Endothelial cell of umbilical vein (primary cell): ENCODE data around the gene GRM4. TPM values are rescaled to one million over a fixed set of nuclear protein-coding genes. Genes with fewer than 3 reads are reported as not detected.

Source experiments
- BruUV-seq: library from RNA; stranded (reverse); fragments of 400-500 nt; replicated peaks from 2 replicates; lab custom pipeline; 2021; lab: Mats Ljungman, UMichigan
- CTCF ChIA-PET: fragments of 300-600, 350-600 bp; sonication (Branson Sonifier 250); formaldehyde crosslinking; loops from one replicate; lab custom pipeline; 2021; ENCODE audit warnings: antibody characterized with exemption, inconsistent platforms; lab: Charles Lee
- POLR2A ChIA-PET: fragments of 300-600, 350-600 bp; sonication (Branson Sonifier 250); formaldehyde crosslinking; loops from one replicate; lab custom pipeline; 2021; ENCODE audit warnings: antibody characterized with exemption, inconsistent platforms; lab: Charles Lee
- DNase-seq: peaks from one replicate; pipeline ENCODE4 v3.0.0-alpha.2; 2011; ENCODE audit warnings: low read depth, low spot score
- FAIRE-seq: peaks from 2 replicates; lab custom pipeline; 2011; peaks lifted over from hg19 to GRCh38; lab: Jason Lieb, UNC
- H2AFZ ChIP-seq: 2 replicates; pipeline ENCODE4 v1.6.0; 2012; ENCODE audit warnings: low read depth, low read length, control low read depth, inconsistent platforms
- H3K27ac ChIP-seq: 2 replicates; pipeline ENCODE4 v1.5.1; 2011; ENCODE audit warnings: low read depth, mild to moderate bottlenecking, control low read depth, low read length, moderate library complexity; ENCODE audit not compliant: insufficient read depth
- H3K27me3 ChIP-seq, 2 experiments: 2 replicates each; pipeline versions ENCODE4 v1.6.0 to v1.6.1; 2011; ENCODE audit warnings: low read length in 2 of 2, mixed read lengths in 1 of 2; ENCODE audit not compliant: control insufficient read depth in 2 of 2, insufficient read depth in 2 of 2
- H3K36me3 ChIP-seq, 2 experiments: 2 replicates in 1 of 2; 3 replicates in 1 of 2; pipeline ENCODE4 v1.5.1; 2011; ENCODE audit warnings: low read length in 2 of 2, mild to moderate bottlenecking in 1 of 2, moderate library complexity in 1 of 2; ENCODE audit not compliant: control insufficient read depth in 2 of 2, insufficient read depth in 2 of 2; ENCODE audit errors: extremely low read depth in 1 of 2
- H3K4me1 ChIP-seq: 3 replicates; pipeline ENCODE4 v1.5.1; 2011; ENCODE audit warnings: mild to moderate bottlenecking, low read length; ENCODE audit not compliant: control insufficient read depth, insufficient read depth; ENCODE audit errors: extremely low read depth
- H3K4me2 ChIP-seq: 2 replicates; pipeline ENCODE4 v1.6.1; 2011; ENCODE audit warnings: low read length, control low read depth, mixed read lengths; ENCODE audit not compliant: insufficient read depth
- H3K4me3 ChIP-seq, 3 experiments: fragments of 200-600 bp in 1 of 3; sonication (generic), shearing (Covaris generic) in 1 of 3; replicated peaks in 1 of 3; 2 replicates each; pipeline ENCODE4 v1.5.1; 2011 to 2016; ENCODE audit warnings: control low read depth in 3 of 3, low read length in 3 of 3, mild to moderate bottlenecking in 2 of 3, inconsistent platforms in 1 of 3, low read depth in 1 of 3, moderate library complexity in 1 of 3; ENCODE audit not compliant: insufficient read depth in 1 of 3
- H3K79me2 ChIP-seq: 2 replicates; pipeline ENCODE4 v1.6.0; 2012; ENCODE audit warnings: low read length, inconsistent platforms; ENCODE audit not compliant: control insufficient read depth, insufficient read depth
- H3K9ac ChIP-seq: replicated peaks from 2 replicates; pipeline ENCODE3; 2011; ENCODE audit warnings: low read length, control low read depth; ENCODE audit not compliant: insufficient read depth; ENCODE audit errors: extremely low read depth
- H3K9me1 ChIP-seq: replicated peaks from 3 replicates; pipeline ENCODE4 v1.6.0; 2011; ENCODE audit warnings: mild to moderate bottlenecking, low read length; ENCODE audit not compliant: control insufficient read depth, insufficient read depth; ENCODE audit errors: extremely low read depth
- H3K9me3 ChIP-seq: replicated peaks from 2 replicates; pipeline ENCODE4 v1.5.1; 2012; ENCODE audit warnings: low read length, inconsistent platforms; ENCODE audit not compliant: control insufficient read depth, insufficient read depth
- H4K20me1 ChIP-seq: replicated peaks from 2 replicates; pipeline ENCODE3; 2011; ENCODE audit warnings: mild to moderate bottlenecking, low read length; ENCODE audit not compliant: control insufficient read depth, insufficient read depth; ENCODE audit errors: extremely low read depth
- CTCF ChIP-seq, 2 donors: IDR thresholded peaks; 1 replicate in 1 of 2; 2 replicates in 1 of 2; pipeline ENCODE4 v1.5.1; 2011; ENCODE audit warnings: low read length in 2 of 2, mild to moderate bottlenecking in 2 of 2, moderate library complexity in 2 of 2, control low read depth in 1 of 2, inconsistent platforms in 1 of 2, low read depth in 1 of 2; ENCODE audit not compliant: insufficient read depth in 1 of 2; ENCODE audit errors: extremely low read depth in 1 of 2
- EZH2 ChIP-seq: IDR thresholded peaks from 2 replicates; pipeline ENCODE4 v1.6.1; 2012; ENCODE audit warnings: borderline replicate concordance, low read depth, mild to moderate bottlenecking, moderate library complexity, low read length, inconsistent platforms; ENCODE audit not compliant: severe bottlenecking
- FOS ChIP-seq: IDR thresholded peaks from 2 replicates; pipeline ENCODE4 v1.6.1; 2011; ENCODE audit warnings: mild to moderate bottlenecking, low read length, moderate library complexity, borderline replicate concordance; ENCODE audit not compliant: insufficient read depth
- GATA2 ChIP-seq: IDR thresholded peaks from 2 replicates; pipeline ENCODE4 v1.7.0; 2011; ENCODE audit warnings: low read depth, mild to moderate bottlenecking, moderate library complexity, mixed read lengths, low read length; ENCODE audit not compliant: insufficient read length, insufficient read depth
- JUN ChIP-seq: IDR thresholded peaks from 2 replicates; pipeline ENCODE4 v1.6.1; 2011; ENCODE audit warnings: borderline replicate concordance, low read depth; ENCODE audit not compliant: insufficient read length, insufficient read depth
- MAX ChIP-seq: IDR thresholded peaks from 2 replicates; pipeline ENCODE4 v1.6.1; 2011; ENCODE audit not compliant: insufficient read depth, insufficient read length
- MYC ChIP-seq: IDR thresholded peaks from one replicate; pipeline ENCODE4 v1.6.1; 2011; ENCODE audit warnings: mild to moderate bottlenecking, low read depth, low read length
- POLR2A ChIP-seq: IDR thresholded peaks from 2 replicates; pipeline ENCODE4 v1.6.1; 2012; ENCODE audit warnings: low read depth, mild to moderate bottlenecking, control low read depth, low read length
- POLR2AphosphoS5 ChIP-seq: IDR thresholded peaks from 2 replicates; pipeline ENCODE4 v1.6.1; 2012; ENCODE audit warnings: low read depth, mild to moderate bottlenecking, control low read depth, low read length, moderate library complexity; ENCODE audit not compliant: insufficient read depth
- dilution Hi-C: fragments of 300-500 bp; cut with MboI; formaldehyde crosslinking; loops from one replicate; pipeline ENCODE4 v1.15.0; 2019; ENCODE audit warnings: low sequenced_read_pairs; ENCODE audit not compliant: extremely low pct_ligation_motif_present
- intact Hi-C: fragments of 100-400 bp; cut with micrococcal nuclease; formaldehyde crosslinking; loops from one replicate; pipeline ENCODE4 v1.10.0; 2022
- polyA plus RNA-seq, 4 experiments: library from polyadenylated mRNA; depleted of rRNA in 3 of 4; stranded (reverse) in 3 of 4; unstranded in 1 of 4; fragments of >200 nt; gene quantifications; 2 replicates each; pipeline versions ENCODE4 v1.2.1 to v1.2.3, GENCODE V29; 2011 to 2012; ENCODE audit warnings: missing spikeins in 1 of 4
- total RNA-seq: library from RNA; stranded (reverse); gene quantifications from 2 replicates; pipeline ENCODE4 v1.2.3, GENCODE V29; 2021

GRM4 gene
- total and polyA plus RNA-seq, 2 donors (not counting 3 experiments of a cell fraction or from before 2014, with no cell fraction given): 0.03 TPM; not detected in 1

GRCh38 chr6:34070315-34071135 lies 75.4 kb downstream of the GRM4 start:
- FAIRE-seq: no peak
- dilution Hi-C loops (no loop called here), intact Hi-C loops (no loop called here)

More at GRCh38 chr6:34070315-34071135, 75.4 kb downstream of the GRM4 start:
- Histone ChIP-seq H3K36me3 (no peaks in the 10 kb centered on the region), H4K20me1 (no peaks in the 10 kb centered on the region), H3K27me3 (no peaks in the 10 kb centered on the region), H3K4me3 (no peak overlapping the region), H3K9me3 (no peaks in the 10 kb centered on the region), H3K4me2 (no peak overlapping the region), H3K9ac (no peak overlapping the region), H2AFZ (no peak overlapping the region), H3K9me1 (no peaks in the 10 kb centered on the region), H3K27ac (no peak overlapping the region), H3K79me2 (no peaks in the 10 kb centered on the region), H3K4me1 (no peaks in the 10 kb centered on the region)
- no peak for DNase-seq
- ChIA-PET POLR2A (no interaction called here), CTCF (interaction anchor here (4.7 kb wide), 1 partner anchor 16 kb away, joined by 27 read pairs; no protein-coding TSS in a partner anchor)
- no peak for TF ChIP-seq POLR2AphosphoS5
- no peak for TF ChIP-seq CTCF (IDR thresholded peaks at IDR 0.05; ENCODE audit: extremely low read depth in 1 of 2, insufficient read depth in 1 of 2, low read depth in 1 of 2, low read length in 2 of 2)
- TF ChIP-seq MAX: no peak
- no peak for TF ChIP-seq FOS
- TF ChIP-seq POLR2A: no peak
- no peak for TF ChIP-seq JUN
- TF ChIP-seq EZH2: no peak
- no peak for TF ChIP-seq MYC
- no peak for TF ChIP-seq GATA2
- BruUV-seq: no TSS peak
